ENCODE measurements around the gene LPP. TPM values are rescaled to one million over a fixed set of nuclear protein-coding genes. Genes with fewer than 3 reads are reported as not detected.
"Not testable (repeated sequence)": the region's sequence is repeated elsewhere in the genome, so short reads cannot be mapped to it uniquely, and the experiment has no call there.

The LPP gene, protein sequence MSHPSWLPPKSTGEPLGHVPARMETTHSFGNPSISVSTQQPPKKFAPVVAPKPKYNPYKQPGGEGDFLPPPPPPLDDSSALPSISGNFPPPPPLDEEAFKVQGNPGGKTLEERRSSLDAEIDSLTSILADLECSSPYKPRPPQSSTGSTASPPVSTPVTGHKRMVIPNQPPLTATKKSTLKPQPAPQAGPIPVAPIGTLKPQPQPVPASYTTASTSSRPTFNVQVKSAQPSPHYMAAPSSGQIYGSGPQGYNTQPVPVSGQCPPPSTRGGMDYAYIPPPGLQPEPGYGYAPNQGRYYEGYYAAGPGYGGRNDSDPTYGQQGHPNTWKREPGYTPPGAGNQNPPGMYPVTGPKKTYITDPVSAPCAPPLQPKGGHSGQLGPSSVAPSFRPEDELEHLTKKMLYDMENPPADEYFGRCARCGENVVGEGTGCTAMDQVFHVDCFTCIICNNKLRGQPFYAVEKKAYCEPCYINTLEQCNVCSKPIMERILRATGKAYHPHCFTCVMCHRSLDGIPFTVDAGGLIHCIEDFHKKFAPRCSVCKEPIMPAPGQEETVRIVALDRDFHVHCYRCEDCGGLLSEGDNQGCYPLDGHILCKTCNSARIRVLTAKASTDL
- 114 TPM for total RNA-seq
- long read RNA-seq, partial matches to known transcripts, result 6 of 14 reads
- long read RNA-seq, other reads (novel, unspliced or antisense), result 8 of 14 reads

- peak; percentile 93 for DNase-seq (ENCODE audit: missing footprints)
- peak; percentile 93 for ATAC-seq
- intact Hi-C loops (cut with DNase I), result loop anchor here (2.0 to 10.0 kb wide), 4 partner anchors 117 to 793 kb away; no protein-coding TSS in a partner anchor
Measured at GRCh38 chr3:188154014-188154808, at the start of gene LPP. Gene LPP (plus strand): TSS chr3:188154157. CDS start chr3:188406121, 251,964 bp downstream.

DNA sequence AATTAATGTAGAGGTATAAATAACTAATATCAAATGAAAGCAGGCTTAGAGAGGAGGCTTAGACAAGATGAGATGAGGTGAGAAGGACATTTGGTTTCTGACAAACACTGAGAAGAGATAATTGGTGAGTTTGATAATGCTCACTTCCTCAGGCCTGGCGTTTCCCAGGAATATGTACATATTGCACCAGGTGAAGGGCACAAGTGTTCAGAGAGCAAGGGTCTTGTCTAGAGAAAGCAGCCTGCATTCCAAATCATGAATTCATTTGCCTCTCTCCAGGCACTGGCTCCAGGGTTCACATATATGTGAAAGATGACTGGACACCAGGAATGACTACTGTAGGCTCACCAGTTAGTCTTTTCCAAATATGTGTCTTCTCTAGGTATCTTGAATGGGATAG lies 48.0 kb upstream of the LPP start:
- DNase-seq (ENCODE audit: missing footprints) (no peak), ATAC-seq (no peak)
- intact Hi-C loops (cut with DNase I), result no loop called here

DNA sequence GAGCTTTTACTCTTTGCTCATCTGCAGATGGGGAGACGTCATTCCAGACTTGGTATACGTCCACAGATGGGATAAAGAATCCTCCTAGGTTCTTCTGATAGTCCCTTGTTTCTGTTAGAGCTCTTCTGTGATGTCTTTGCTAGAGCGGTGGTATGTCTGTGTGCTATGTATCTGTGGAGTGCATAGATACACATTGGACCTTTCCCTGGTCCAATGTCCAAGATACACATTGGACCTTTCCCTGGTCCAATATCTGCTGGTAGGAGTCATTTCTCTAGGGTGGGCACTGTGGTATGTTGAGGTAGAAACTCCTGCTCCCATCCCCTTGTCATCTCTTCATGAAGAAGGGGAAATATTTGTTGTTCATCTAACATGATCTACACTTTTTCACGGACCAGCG lies 47.5 kb upstream of the LPP start:
- ATAC-seq (no peak), DNase-seq (ENCODE audit: missing footprints) (no peak)
- intact Hi-C loops (cut with DNase I), result no loop called here

DNA sequence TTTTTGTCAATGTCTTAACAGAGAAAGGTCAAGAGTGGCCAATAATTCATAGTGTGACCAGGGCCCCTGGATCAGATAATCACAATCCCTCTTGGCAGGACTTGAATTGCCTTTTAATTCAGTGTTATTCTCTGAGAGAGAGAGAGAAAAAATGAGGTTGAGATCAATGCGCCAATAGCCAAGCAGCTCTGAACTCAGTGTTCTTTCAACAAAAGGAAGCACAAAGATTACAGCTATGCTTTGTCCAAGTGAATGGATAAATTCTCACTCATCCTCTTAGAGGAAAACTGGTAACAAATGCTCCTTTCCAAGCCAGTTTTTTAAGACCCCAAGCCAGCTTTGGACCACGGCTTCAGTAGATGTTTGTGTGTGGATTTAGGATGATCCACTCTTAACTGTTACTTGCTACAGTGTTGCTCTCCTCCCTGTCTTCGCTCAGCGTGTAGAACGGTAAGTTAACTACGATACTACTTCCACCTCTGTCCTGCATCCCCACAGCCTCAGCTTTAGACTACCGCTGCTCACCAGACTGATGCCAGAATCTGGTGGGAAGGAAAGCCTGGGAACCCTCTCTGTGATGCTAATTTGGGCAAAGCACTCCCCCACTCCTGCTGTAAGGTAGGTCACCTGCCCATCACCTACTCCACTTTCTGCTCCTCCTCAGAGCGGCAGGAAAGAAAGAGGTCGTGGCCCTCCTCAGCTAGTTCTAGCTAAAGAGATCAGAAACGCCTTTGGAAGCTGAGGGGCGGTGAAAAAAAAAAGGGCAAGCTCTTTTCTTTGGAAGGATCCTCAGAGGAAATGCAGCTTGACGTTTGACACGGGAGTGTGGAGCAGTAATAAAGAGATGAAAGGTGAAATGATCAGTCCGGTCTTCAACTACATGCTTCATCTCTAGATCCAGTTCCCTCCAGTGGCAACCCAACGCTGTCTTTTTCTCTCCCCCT lies 46.8 kb upstream of the LPP start:
- DNase-seq (ENCODE audit: missing footprints) (no peak), ATAC-seq (no peak)
- intact Hi-C loops (cut with DNase I), result no loop called here

DNA sequence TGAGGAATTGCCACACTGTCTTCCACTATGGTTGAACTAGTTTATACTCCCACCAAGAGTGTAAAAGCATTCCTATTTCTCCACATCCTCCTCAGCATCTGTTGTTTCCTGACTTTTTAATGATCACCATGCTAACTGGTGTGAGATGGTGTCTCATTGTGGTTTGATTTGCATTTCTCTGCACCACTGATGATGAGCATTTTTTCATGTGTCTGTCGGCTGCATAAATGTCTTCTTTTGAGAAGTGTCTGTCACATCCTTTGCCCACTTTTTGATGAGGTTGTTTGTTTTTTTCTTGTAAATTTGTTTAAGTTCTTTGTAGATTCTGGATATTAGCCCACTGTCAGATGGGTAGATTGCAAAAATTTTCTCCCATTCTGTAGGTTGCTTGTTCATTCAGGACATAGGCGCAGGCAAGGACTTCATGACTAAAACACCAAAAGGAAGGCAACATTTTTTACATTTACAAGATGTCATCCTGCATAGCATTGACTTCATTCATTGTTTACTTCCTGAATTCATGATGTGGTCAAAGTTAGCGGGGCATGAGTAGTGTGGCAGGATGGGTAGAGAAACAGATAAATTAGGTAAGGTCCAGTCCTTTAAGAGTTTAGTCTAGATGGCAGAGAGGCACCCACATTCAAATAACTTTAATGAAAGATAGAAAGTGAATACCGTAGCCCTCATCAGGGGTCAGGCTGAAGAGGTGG lies 45.1 kb upstream of the LPP start:
- ATAC-seq (no peak), DNase-seq (ENCODE audit: missing footprints) (no peak)
- intact Hi-C loops (cut with DNase I), result no loop called here

DNA sequence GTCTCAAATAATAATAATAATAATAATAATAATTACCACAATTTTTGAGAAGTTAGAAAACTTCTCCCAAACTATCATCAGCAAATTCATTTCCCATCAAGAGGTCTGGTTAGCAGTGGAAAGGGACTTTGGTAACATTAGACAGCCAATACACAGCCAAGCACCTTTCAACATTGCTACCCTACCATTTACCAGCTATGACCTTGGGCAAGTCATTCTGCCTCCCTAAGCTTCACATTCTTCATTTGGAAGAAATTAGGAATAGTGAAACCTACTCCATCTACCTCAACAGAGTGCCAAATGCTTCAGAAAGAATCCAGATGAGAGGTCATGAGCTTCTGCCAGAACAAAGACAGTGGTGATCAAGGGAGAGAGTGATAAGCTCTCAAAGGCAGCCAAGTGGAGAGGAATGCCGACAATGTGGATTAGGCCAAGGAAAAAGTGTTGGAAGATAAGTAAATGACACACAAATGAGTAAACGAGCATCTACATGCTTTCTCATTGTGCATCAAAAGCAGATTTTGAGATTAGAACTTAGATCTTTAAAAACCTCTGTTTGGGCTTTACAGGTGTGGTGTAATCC lies 42.9 kb upstream of the LPP start:
- intact Hi-C loops (cut with DNase I), result loop anchor here (2.0 to 5.0 kb wide), 3 partner anchors 51 to 841 kb away; no protein-coding TSS in a partner anchor
- ATAC-seq (peak; percentile 92), DNase-seq (ENCODE audit: missing footprints) (no peak)

- ATAC-seq (no peak), DNase-seq (ENCODE audit: missing footprints) (no peak)
Measured at GRCh38 chr3:188113756-188114155, 40.2 kb upstream of the LPP start.

GRCh38 chr3:188119846-188120245 lies 34.1 kb upstream of the LPP start:
- ATAC-seq (no peak), DNase-seq (ENCODE audit: missing footprints) (no peak)
- intact Hi-C loops (cut with DNase I), result no loop called here

More at GRCh38 chr3:188113756-188114155, 40.2 kb upstream of the LPP start:
- intact Hi-C loops (cut with DNase I), result loop anchor here (5.0 kb wide), 2 partner anchors 49 to 839 kb away; no protein-coding TSS in a partner anchor

GRCh38 chr3:188122571-188123169 lies 31.3 kb upstream of the LPP start:
- intact Hi-C loops (cut with DNase I), result no loop called here
- ATAC-seq, result no peak
- DNase-seq (ENCODE audit: missing footprints), result no peak

DNA sequence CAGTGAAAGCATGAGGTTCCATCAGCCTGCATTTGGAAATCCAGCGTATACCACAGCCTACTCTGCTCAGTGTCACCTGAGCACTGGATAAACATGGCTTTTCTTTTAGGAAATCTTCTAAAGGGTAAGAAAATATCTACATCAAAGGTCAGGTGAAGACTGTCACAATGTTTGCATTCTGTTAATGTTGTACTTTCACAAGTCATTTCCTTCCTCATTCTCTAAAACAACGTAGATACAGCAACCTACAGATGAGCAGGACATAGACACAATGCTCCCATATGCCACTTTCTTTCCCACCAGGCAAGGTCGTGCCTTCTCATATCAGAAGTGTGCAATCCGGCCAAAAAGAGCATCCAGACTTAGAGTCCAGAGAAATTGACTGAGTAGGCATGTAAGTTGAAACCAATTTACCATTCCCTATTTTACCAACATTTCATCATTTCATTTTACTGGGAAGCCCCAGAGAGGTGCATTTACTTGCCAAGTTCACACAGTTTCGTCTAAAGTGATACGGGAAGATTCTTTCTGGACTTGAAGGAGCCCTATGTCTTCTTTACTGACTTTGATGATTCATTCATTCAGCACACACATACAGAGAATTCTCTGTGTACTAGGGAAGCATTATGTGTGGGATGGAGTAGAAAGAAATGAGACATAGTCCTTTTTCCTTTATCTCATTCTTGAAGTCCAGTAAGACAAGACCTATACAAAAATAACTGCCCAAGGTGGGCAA lies 30.6 kb upstream of the LPP start:
- DNase-seq (ENCODE audit: missing footprints) (no peak), ATAC-seq (no peak)
- intact Hi-C loops (cut with DNase I), result no loop called here

DNA sequence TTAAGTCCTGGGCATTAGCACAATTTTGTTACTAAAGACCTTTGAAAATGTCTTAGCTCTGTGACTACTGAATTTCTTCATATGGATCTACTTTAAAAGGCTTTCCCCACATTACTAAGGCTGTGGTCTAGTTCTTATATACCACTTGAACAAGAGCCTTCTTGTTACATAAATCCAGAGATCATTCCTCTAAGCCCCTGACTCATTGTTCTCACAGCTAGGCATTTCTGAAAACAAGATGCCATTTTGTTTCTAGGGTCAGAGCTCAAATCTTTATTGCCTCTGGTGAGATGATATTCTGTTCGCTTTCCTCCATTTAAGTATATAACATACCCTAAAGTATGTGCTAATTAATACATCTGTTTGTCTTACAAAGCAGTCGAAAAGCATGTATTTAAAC lies 29.8 kb upstream of the LPP start:
- intact Hi-C loops (cut with DNase I), result no loop called here
- ATAC-seq, result no peak

GRCh38 chr3:188125076-188125475 lies 28.9 kb upstream of the LPP start:
- ATAC-seq (no peak), DNase-seq (ENCODE audit: missing footprints) (no peak)
- intact Hi-C loops (cut with DNase I), result no loop called here

More for the DNA sequence above, 29.8 kb upstream of the LPP start:
- no peak for DNase-seq (ENCODE audit: missing footprints)

- intact Hi-C loops (cut with DNase I), result no loop called here
Measured at GRCh38 chr3:188126276-188126675, 27.7 kb upstream of the LPP start.

DNA sequence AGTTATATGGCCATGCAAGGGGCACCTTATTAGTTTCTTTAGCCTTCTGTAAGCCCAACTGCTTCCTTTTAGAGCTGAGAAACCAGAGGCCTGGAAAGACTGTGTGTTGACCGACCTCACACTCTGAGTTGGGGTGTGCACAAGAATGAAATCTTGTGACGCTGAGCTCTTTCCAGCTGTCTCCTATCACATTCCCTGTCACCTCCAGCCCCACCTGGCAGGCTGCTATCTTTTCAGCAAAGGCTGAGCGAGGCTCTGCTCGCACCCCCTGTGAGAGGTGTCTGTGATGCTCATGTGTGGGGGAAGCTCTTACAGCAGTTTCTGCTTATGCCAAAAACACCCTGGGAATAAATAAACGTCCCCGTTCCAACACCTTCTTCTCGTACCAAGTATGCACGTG lies 27.0 kb upstream of the LPP start:
- DNase-seq (ENCODE audit: missing footprints) (no peak), ATAC-seq (peak; percentile 89)
- intact Hi-C loops (cut with DNase I), result no loop called here

More at GRCh38 chr3:188126276-188126675, 27.7 kb upstream of the LPP start:
- ATAC-seq (no peak), DNase-seq (ENCODE audit: missing footprints) (no peak)

DNA sequence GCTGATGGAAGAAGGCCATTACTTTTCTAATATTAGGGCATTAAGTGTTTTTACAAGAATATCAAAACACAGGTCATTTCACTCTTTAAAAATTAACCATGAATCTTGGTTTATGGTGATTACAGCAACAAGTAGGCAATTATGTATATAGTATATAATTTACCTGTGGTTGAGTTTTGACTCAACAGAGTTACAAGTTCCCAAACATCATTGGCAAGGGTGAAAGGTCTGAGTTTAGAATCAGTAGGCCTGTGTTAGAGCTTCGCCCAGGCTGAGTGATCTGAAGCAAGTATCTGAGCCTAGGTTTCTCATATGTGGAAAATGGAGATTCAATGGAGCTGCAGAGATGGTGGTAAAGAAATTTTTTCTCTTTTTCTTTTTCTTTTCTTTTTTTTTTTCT lies 25.1 kb upstream of the LPP start:
- no peak for ATAC-seq
- no peak for DNase-seq (ENCODE audit: missing footprints)
- intact Hi-C loops (cut with DNase I), result no loop called here

DNA sequence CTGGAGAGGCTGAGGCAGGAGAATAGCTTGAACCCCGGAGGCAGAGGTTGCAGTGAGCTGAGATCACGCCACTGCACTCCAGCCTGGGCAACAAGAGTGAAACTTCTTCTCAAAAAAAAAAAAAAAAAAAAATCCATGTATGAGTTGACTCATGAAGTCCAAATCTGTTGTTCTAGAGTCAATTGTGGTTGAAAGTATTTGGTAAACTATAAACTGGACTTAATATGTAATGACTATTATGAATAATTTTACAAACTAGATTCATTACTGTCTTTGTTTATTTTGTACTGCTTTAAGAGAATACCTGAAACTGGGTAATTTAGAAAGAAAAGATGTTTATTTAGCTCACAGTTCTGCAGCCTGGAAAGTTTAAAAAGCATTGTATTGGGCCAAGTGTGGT lies 22.9 kb upstream of the LPP start:
- ATAC-seq; intact Hi-C loops (cut with DNase I); DNase-seq (ENCODE audit: missing footprints): not testable (repeated sequence)

All from Right ventricle myocardium inferior (tissue), 1 donor.